ENCODE results near the gene CDH23.
A peak's percentile ranks its signal among the peaks of the same experiment; 100 is the strongest.

The CDH23 gene

GRCh38 chr10:71378336-71379117, 18.2 kb upstream of the CDH23 start:
- no peak overlapping the region for H3K4me3 ChIP-seq (ENCODE audit: low read depth in 1 of 5, low read length in 5 of 5)
- H3K27me3 ChIP-seq (ENCODE audit: control insufficient read depth in 5 of 5, insufficient read depth in 4 of 5, low read length in 5 of 5) = peaks cover 0 to 2% (median 0%) of the 10 kb centered on the region in 5 donors
- H3K9me3 ChIP-seq (ENCODE audit: control insufficient read depth in 5 of 5, low read length in 5 of 5) = no peaks in the 10 kb centered on the region
- no peaks in the 10 kb centered on the region for H3K36me3 ChIP-seq (ENCODE audit: control insufficient read depth in 5 of 5, insufficient read depth in 5 of 5, low read length in 5 of 5)
- H3K27ac ChIP-seq (ENCODE audit: low read depth, low read length) = peak overlapping the region; percentile 52
- H3K9ac ChIP-seq (ENCODE audit: low read length in 5 of 5) = no peak overlapping the region
- H3K4me1 ChIP-seq (ENCODE audit: control insufficient read depth in 5 of 5, insufficient read depth in 5 of 5, low read length in 5 of 5) = peaks cover 2 to 32% (median 15%) of the 10 kb centered on the region in 5 donors

DNA sequence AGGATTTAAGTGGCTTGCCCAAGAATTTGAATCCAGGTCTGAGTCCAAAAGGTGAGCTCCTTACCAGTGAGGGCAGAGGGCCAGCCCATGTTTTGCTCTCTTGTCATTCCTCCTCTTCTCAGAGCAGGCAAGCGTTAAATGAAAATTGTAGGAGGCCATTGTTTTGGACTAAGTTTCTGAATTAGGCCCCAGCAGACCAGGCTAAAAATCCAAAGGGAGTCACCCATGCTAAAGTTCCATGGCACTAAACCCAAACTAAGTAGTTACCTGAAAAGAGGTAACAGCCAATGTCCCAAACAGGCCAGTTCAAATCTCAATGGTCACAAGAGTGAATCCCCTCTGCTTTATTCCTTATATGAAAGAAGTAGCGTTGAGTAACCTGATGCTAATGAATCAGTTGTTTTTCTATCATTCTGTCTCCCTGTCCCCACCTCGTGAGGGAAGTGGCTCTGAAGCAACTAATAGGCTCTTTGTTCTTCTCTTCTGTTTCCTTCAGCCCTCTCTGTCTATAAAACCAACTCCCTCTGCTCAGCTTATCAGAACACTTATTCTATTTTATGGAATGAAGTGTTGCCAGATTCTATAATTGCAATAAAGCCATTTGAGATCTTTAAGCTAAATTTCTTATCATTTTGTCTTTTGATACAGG, 17.5 kb upstream of the CDH23 start:
- Histone ChIP-seq H3K4me1 (ENCODE audit: control insufficient read depth in 5 of 5, insufficient read depth in 5 of 5, low read length in 5 of 5) (peaks cover 0 to 30% (median 15%) of the 10 kb centered on the region in 5 donors), H3K4me3 (ENCODE audit: low read depth in 1 of 5, low read length in 5 of 5) (no peak overlapping the region), H3K36me3 (ENCODE audit: control insufficient read depth in 5 of 5, insufficient read depth in 5 of 5, low read length in 5 of 5) (no peaks in the 10 kb centered on the region), H3K9ac (ENCODE audit: low read length in 5 of 5) (no peak overlapping the region), H3K27ac (ENCODE audit: low read depth, low read length) (no peak overlapping the region), H3K27me3 (ENCODE audit: control insufficient read depth in 5 of 5, insufficient read depth in 4 of 5, low read length in 5 of 5) (no peaks in the 10 kb centered on the region), H3K9me3 (ENCODE audit: control insufficient read depth in 5 of 5, low read length in 5 of 5) (no peaks in the 10 kb centered on the region)

DNA sequence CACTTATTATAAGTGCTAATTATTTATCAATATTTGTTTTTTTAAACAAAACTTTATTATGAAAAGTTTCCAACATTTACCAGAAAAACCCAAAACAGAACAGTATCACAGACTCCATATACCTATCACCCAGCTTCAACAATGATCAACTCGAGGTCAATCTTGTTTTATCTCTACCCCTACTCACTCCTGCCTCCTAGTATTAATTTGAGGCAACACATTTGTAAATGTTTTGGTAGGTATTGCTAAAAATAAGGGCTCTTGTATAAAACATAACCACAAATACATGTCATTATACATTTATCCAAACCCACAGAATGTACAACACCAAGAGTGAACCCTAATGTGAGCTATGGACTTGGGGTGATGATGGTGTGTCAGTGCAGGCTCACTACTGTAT, 15.9 kb upstream of the CDH23 start:
- H3K27me3 ChIP-seq (ENCODE audit: control insufficient read depth in 5 of 5, insufficient read depth in 4 of 5, low read length in 5 of 5) = no peaks in the 10 kb centered on the region
- no peak overlapping the region for H3K27ac ChIP-seq (ENCODE audit: low read depth, low read length)
- H3K4me3 ChIP-seq (ENCODE audit: low read depth in 1 of 5, low read length in 5 of 5) = no peak overlapping the region
- no peaks in the 10 kb centered on the region for H3K36me3 ChIP-seq (ENCODE audit: control insufficient read depth in 5 of 5, insufficient read depth in 5 of 5, low read length in 5 of 5)
- peaks cover 0 to 30% (median 15%) of the 10 kb centered on the region in 5 donors for H3K4me1 ChIP-seq (ENCODE audit: control insufficient read depth in 5 of 5, insufficient read depth in 5 of 5, low read length in 5 of 5)
- no peak overlapping the region for H3K9ac ChIP-seq (ENCODE audit: low read length in 5 of 5)
- H3K9me3 ChIP-seq (ENCODE audit: control insufficient read depth in 5 of 5, low read length in 5 of 5) = no peaks in the 10 kb centered on the region

DNA sequence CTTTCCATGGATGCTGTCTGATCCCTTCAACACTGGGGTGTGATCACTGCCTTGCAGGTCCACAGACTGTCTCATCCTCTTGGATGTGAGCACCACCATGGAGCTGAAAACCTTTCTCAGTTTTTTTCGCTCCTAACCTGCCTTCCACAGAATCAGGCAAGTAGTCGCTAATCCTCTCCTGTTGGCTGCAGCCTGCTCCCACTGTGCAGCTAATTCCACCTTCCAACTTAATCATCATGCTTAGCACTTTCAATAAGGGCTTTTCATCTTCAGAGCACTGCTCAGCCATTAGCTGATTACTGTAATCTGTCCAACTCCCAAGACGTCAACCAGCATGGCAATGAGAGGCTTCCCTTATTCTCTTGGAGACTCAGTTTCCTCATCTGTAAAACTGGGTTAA, 15.1 kb upstream of the CDH23 start:
- Histone ChIP-seq H3K4me1 (ENCODE audit: control insufficient read depth in 5 of 5, insufficient read depth in 5 of 5, low read length in 5 of 5) (peaks cover 0 to 22% (median 14%) of the 10 kb centered on the region in 5 donors), H3K9me3 (ENCODE audit: control insufficient read depth in 5 of 5, low read length in 5 of 5) (no peaks in the 10 kb centered on the region), H3K36me3 (ENCODE audit: control insufficient read depth in 5 of 5, insufficient read depth in 5 of 5, low read length in 5 of 5) (no peaks in the 10 kb centered on the region), H3K4me3 (ENCODE audit: low read depth in 1 of 5, low read length in 5 of 5) (no peak overlapping the region), H3K9ac (ENCODE audit: low read length in 5 of 5) (no peak overlapping the region), H3K27me3 (ENCODE audit: control insufficient read depth in 5 of 5, insufficient read depth in 4 of 5, low read length in 5 of 5) (no peaks in the 10 kb centered on the region), H3K27ac (ENCODE audit: low read depth, low read length) (no peak overlapping the region)

DNA sequence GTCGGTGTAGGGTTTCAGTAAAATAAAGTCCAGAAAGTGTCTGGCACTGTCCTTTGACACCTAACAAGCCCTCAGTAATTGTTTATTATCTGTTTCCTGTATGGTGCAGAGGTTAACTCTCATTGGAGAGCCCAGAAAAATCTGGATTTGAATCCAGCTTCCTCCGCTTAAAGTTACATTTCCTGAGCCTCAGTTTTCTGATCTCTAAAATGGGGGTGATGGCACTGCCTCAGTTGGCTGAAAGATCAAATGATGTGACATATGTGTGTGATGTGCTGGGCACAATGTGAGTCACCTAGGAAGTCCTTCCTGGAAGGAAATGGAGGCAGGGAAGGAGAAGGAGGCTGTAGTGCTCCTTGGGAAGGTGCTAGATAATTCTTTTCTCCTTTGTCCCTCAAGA, 14.7 kb upstream of the CDH23 start:
- no peaks in the 10 kb centered on the region for H3K9me3 ChIP-seq (ENCODE audit: control insufficient read depth in 5 of 5, low read length in 5 of 5)
- H3K4me1 ChIP-seq (ENCODE audit: control insufficient read depth in 5 of 5, insufficient read depth in 5 of 5, low read length in 5 of 5) = peaks cover 0 to 18% (median 10%) of the 10 kb centered on the region in 5 donors
- H3K27ac ChIP-seq (ENCODE audit: low read depth, low read length) = no peak overlapping the region
- H3K4me3 ChIP-seq (ENCODE audit: low read depth in 1 of 5, low read length in 5 of 5) = no peak overlapping the region
- no peaks in the 10 kb centered on the region for H3K36me3 ChIP-seq (ENCODE audit: control insufficient read depth in 5 of 5, insufficient read depth in 5 of 5, low read length in 5 of 5)
- H3K9ac ChIP-seq (ENCODE audit: low read length in 5 of 5) = no peak overlapping the region
- H3K27me3 ChIP-seq (ENCODE audit: control insufficient read depth in 5 of 5, insufficient read depth in 4 of 5, low read length in 5 of 5) = no peaks in the 10 kb centered on the region

DNA sequence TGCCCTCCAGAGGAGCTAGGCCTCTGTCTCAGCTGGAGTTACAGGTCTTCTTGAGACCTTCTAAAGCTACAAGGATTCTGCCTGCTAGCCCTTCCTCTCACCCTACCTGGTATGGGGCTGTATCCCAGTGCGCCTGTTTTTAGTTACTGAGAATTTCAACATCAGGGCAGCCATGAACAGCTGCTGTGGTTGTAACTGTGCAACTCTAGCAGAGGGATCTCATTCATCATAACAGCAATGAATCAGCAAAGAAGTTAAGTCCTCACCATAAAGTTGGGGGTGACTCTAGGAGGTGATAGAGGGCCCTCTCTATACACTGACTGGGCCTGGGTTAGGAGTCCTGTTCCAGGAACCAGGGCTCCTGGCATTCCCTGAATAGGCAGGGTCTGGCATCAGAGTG, 14.0 kb upstream of the CDH23 start:
- H3K4me3 ChIP-seq (ENCODE audit: low read depth in 1 of 5, low read length in 5 of 5) = no peak overlapping the region
- peaks cover 0 to 12% (median 5%) of the 10 kb centered on the region in 5 donors for H3K4me1 ChIP-seq (ENCODE audit: control insufficient read depth in 5 of 5, insufficient read depth in 5 of 5, low read length in 5 of 5)
- H3K36me3 ChIP-seq (ENCODE audit: control insufficient read depth in 5 of 5, insufficient read depth in 5 of 5, low read length in 5 of 5) = no peaks in the 10 kb centered on the region
- H3K27me3 ChIP-seq (ENCODE audit: control insufficient read depth in 5 of 5, insufficient read depth in 4 of 5, low read length in 5 of 5) = no peaks in the 10 kb centered on the region
- no peak overlapping the region for H3K9ac ChIP-seq (ENCODE audit: low read length in 5 of 5)
- H3K9me3 ChIP-seq (ENCODE audit: control insufficient read depth in 5 of 5, low read length in 5 of 5) = no peaks in the 10 kb centered on the region
- no peak overlapping the region for H3K27ac ChIP-seq (ENCODE audit: low read depth, low read length)

DNA sequence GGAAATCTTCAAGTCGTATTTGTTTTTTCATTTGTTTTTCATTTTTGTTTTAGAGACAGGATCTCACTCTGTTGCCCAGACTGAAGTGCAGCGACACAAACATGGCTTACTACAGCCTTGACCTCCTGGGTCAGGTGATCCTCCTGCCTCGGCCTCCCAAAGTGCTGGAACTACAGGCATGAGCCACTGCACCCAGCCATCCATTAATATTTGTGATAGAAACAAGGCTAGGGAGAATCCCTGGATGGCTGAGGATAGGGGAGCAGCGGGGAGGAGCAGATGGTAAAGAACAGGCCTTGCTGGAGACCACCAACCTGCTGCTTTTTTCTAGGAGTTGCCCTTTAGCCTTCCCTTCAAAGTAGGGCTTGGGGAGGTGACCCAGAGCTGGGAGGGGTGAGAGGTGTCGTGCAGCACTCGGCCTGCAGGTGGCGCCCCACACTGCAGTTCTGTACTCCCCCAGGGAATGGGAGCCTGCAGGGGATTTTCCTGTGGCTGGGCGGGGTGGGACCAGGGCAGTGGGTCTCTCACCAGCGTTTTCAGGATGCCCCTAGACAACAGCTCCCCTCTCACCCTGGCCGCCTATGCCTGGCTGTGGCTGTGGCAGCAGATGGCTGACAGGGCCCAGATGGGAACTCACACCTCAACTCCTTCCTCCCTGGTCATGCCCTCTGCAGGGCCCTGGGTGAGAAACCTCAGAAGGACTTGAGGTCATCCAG, 12.6 kb upstream of the CDH23 start:
- no peaks in the 10 kb centered on the region for H3K27me3 ChIP-seq (ENCODE audit: control insufficient read depth in 5 of 5, insufficient read depth in 4 of 5, low read length in 5 of 5)
- H3K9ac ChIP-seq (ENCODE audit: low read length in 5 of 5) = no peak overlapping the region
- H3K9me3 ChIP-seq (ENCODE audit: control insufficient read depth in 5 of 5, low read length in 5 of 5) = no peaks in the 10 kb centered on the region
- H3K27ac ChIP-seq (ENCODE audit: low read depth, low read length) = no peak overlapping the region
- H3K4me3 ChIP-seq (ENCODE audit: low read depth in 1 of 5, low read length in 5 of 5) = no peak overlapping the region
- no peaks in the 10 kb centered on the region for H3K36me3 ChIP-seq (ENCODE audit: control insufficient read depth in 5 of 5, insufficient read depth in 5 of 5, low read length in 5 of 5)
- H3K4me1 ChIP-seq (ENCODE audit: control insufficient read depth in 5 of 5, insufficient read depth in 5 of 5, low read length in 5 of 5) = peaks cover 0 to 7% (median 0%) of the 10 kb centered on the region in 5 donors

GRCh38 chr10:71388171-71388570, 8.5 kb upstream of the CDH23 start:
- H3K4me3 ChIP-seq (ENCODE audit: low read depth in 1 of 5, low read length in 5 of 5) = no peak overlapping the region
- no peaks in the 10 kb centered on the region for H3K36me3 ChIP-seq (ENCODE audit: control insufficient read depth in 5 of 5, insufficient read depth in 5 of 5, low read length in 5 of 5)
- H3K9me3 ChIP-seq (ENCODE audit: control insufficient read depth in 5 of 5, low read length in 5 of 5) = no peaks in the 10 kb centered on the region
- H3K27me3 ChIP-seq (ENCODE audit: control insufficient read depth in 5 of 5, insufficient read depth in 4 of 5, low read length in 5 of 5) = peaks cover 0 to 8% (median 3%) of the 10 kb centered on the region in 5 donors
- H3K9ac ChIP-seq (ENCODE audit: low read length in 5 of 5) = no peak overlapping the region
- peaks cover 0 to 4% (median 0%) of the 10 kb centered on the region in 5 donors for H3K4me1 ChIP-seq (ENCODE audit: control insufficient read depth in 5 of 5, insufficient read depth in 5 of 5, low read length in 5 of 5)
- no peak overlapping the region for H3K27ac ChIP-seq (ENCODE audit: low read depth, low read length)

GRCh38 chr10:71388583-71389310, 8.0 kb upstream of the CDH23 start:
- Histone ChIP-seq H3K27me3 (ENCODE audit: control insufficient read depth in 5 of 5, insufficient read depth in 4 of 5, low read length in 5 of 5) (peaks cover 0 to 8% (median 3%) of the 10 kb centered on the region in 5 donors), H3K9me3 (ENCODE audit: control insufficient read depth in 5 of 5, low read length in 5 of 5) (no peaks in the 10 kb centered on the region)

More at GRCh38 chr10:71388583-71389310, 8.0 kb upstream of the CDH23 start:
- Histone ChIP-seq H3K4me3 (ENCODE audit: low read depth in 1 of 5, low read length in 5 of 5) (no peak overlapping the region), H3K27ac (ENCODE audit: low read depth, low read length) (no peak overlapping the region), H3K4me1 (ENCODE audit: control insufficient read depth in 5 of 5, insufficient read depth in 5 of 5, low read length in 5 of 5) (peaks cover 0 to 4% (median 0%) of the 10 kb centered on the region in 5 donors), H3K9ac (ENCODE audit: low read length in 5 of 5) (no peak overlapping the region), H3K36me3 (ENCODE audit: control insufficient read depth in 5 of 5, insufficient read depth in 5 of 5, low read length in 5 of 5) (no peaks in the 10 kb centered on the region)

Data from subcutaneous abdominal adipose tissue (tissue), 5 donors.